Panc1 (cell line): ENCODE data around the gene PYGM.

Experiments used
- CTCF ChIP-seq: fragments of 450-650 bp; IDR thresholded peaks from 2 replicates; pipeline ENCODE4 v1.5.1; 2017; ENCODE audit warnings: mild to moderate bottlenecking
- POLR2AphosphoS5 ChIP-seq: IDR thresholded peaks from 2 replicates; pipeline ENCODE4 v1.6.1; 2012; ENCODE audit warnings: mild to moderate bottlenecking, low read depth, low read length, moderate library complexity
- REST ChIP-seq, 2 experiments: IDR thresholded peaks; 2 replicates each; pipeline ENCODE4 v1.6.1; 2011 to 2012; ENCODE audit warnings: low read depth in 2 of 2, control low read depth in 1 of 2, low read length in 1 of 2, mild to moderate bottlenecking in 1 of 2, moderate library complexity in 1 of 2; ENCODE audit not compliant: insufficient read depth in 1 of 2
- SIN3A ChIP-seq: IDR thresholded peaks from 2 replicates; pipeline ENCODE4 v1.6.1; 2012; ENCODE audit warnings: low read depth, mild to moderate bottlenecking, low read length, moderate library complexity, borderline replicate concordance; ENCODE audit not compliant: insufficient read depth

- TF ChIP-seq CTCF (no peak), REST (IDR thresholded peaks at IDR 0.05; ENCODE audit: insufficient read depth in 1 of 2, low read depth in 2 of 2, low read length in 1 of 2) (no peak), POLR2AphosphoS5 (no peak), SIN3A (no peak)
Measured at GRCh38 chr11:64751580-64751979, 8.2 kb downstream of the PYGM start.
